Lower leg skin (tissue), 4 donors: ENCODE data around the gene LARGE2. TPM values are rescaled to one million over a fixed set of nuclear protein-coding genes. Genes with fewer than 3 reads are reported as not detected.
"Not testable (repeated sequence)": the region's sequence is repeated elsewhere in the genome, so short reads cannot be mapped to it uniquely, and the experiment has no call there.

Experiments used
- DNase-seq, 2 donors: peaks; one replicate each; pipeline ENCODE4 v3.0.0-alpha.2; 2019; ENCODE audit warnings: low spot score in 2 of 2
- H3K4me3 ChIP-seq: fragments of 200-600 bp; sonication (generic); 2 replicates; pipeline ENCODE4 v1.5.1; 2017; ENCODE audit warnings: mild to moderate bottlenecking, low read depth; ENCODE audit not compliant: poor library complexity, severe bottlenecking
- POLR2A ChIP-seq, 2 donors: fragments of 450-650 bp; IDR thresholded peaks; one replicate each; pipeline ENCODE4 v1.6.1; 2016 to 2017; ENCODE audit warnings: antibody characterized with exemption in 2 of 2, mild to moderate bottlenecking in 1 of 2, moderate library complexity in 1 of 2
- WGBS, 2 donors: methylation state at CpG; one replicate each; pipeline ENCODE4 v1.1.5; 2018; 5-methylcytosine and 5-hydroxymethylcytosine counted together
- intact Hi-C: fragments of 100-400 bp; cut with DNase I; formaldehyde crosslinking; loops from one replicate; pipeline ENCODE4 v1.15.0; 2023; ENCODE audit warnings: low total_unique reads
- total RNA-seq, 4 donors: library from RNA; depleted of rRNA; stranded (reverse); fragments of >200 nt; gene quantifications; one replicate each; pipeline ENCODE4 v1.1.0, GENCODE V29; 2016
- TF ChIP-seq, protein P1 (sequence below), 3 donors: fragments of 450-650 bp; IDR thresholded peaks; one replicate each; pipeline ENCODE4 v1.5.1; 2016; ENCODE audit warnings: antibody characterized with exemption in 3 of 3, mild to moderate bottlenecking in 3 of 3, moderate library complexity in 2 of 3

Gene LARGE2
- total RNA-seq, 4 donors from 2014 or later, result 20.7 to 30.1 (median 25.9) TPM

DNA sequence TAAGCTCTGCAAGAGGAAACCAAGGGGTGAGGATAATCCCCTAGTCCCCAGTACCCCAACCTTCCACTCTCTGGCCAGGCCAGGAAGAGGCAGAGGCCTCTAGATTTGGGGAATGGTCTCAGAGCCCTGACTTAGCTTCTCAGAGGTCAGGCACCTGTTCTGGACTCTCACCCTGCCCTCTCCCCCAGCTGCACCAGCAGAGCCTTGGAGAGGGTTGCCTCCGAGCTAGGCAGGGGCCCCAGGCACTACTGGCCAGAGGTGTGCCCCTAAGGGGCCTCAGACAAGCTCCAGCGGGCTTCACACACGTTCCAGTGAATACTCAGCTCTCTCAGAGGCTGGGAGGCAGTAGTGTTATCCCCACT lies 23.4 kb upstream of the LARGE2 start:
- no peak for DNase-seq
- intact Hi-C loops, result no loop called here
- H3K4me3 ChIP-seq, result no peak overlapping the region
- 21 to 30% methylated on average over 3 of the region's 3 CpGs for WGBS, 2 donors
- TF ChIP-seq POLR2A (IDR thresholded peaks at IDR 0.05), result no peak
- TF ChIP-seq, protein P1, sequence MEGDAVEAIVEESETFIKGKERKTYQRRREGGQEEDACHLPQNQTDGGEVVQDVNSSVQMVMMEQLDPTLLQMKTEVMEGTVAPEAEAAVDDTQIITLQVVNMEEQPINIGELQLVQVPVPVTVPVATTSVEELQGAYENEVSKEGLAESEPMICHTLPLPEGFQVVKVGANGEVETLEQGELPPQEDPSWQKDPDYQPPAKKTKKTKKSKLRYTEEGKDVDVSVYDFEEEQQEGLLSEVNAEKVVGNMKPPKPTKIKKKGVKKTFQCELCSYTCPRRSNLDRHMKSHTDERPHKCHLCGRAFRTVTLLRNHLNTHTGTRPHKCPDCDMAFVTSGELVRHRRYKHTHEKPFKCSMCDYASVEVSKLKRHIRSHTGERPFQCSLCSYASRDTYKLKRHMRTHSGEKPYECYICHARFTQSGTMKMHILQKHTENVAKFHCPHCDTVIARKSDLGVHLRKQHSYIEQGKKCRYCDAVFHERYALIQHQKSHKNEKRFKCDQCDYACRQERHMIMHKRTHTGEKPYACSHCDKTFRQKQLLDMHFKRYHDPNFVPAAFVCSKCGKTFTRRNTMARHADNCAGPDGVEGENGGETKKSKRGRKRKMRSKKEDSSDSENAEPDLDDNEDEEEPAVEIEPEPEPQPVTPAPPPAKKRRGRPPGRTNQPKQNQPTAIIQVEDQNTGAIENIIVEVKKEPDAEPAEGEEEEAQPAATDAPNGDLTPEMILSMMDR (IDR thresholded peaks at IDR 0.05), result no peak

DNA sequence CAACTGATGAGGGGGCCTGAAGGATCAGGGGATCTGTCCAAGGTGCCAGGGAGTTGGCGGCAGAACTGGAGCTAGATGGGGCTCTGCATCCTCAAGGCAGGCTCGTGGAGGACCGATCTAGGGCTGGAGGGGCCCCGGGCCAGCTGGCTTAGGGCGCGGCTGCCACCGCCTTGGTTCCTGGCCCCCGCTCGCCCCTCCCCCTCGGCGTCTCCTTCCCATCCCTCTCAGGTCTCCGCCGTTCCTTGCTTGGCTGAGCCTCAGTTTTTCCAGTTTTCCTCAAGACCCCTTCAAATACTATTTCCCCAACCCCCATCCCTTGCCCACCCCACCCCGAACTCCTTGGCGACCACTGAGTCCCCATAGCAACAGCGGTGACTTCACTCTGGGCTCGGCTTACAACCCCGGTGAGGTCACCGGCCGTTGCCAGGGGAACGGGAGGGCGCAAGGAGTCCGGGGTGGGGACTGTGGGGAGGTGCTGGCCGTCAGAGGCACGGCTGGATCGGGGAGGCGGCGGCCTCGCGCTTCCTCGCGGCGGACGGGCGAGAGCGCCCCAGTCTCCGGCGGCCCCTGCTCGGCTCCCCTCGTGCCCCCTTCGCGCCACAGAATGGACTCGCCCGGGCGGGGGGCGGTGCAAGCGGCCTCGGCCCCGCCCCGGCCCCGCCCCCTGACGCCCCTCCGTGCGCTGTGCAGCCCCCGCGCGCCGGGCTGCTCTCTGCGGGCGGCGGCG lies 22.8 kb upstream of the LARGE2 start:
- WGBS, 2 donors, result 2% methylated on average over 26 to 30 of the region's 62 CpGs
- peak; percentile 57 to 93 for DNase-seq
- TF ChIP-seq, protein P1 (IDR thresholded peaks at IDR 0.05), result no peak
- no peak for TF ChIP-seq POLR2A (IDR thresholded peaks at IDR 0.05)
- peak overlapping the region; percentile 10 for H3K4me3 ChIP-seq
- intact Hi-C loops, result no loop called here

GRCh38 chr11:45900175-45900800 lies 22.2 kb upstream of the LARGE2 start:
- DNase-seq, intact Hi-C loops: not testable (repeated sequence)
- 4 to 9% methylated on average over 14 to 20 of the region's 59 CpGs for WGBS, 2 donors
- peak overlapping the region; percentile 10 for H3K4me3 ChIP-seq

DNA sequence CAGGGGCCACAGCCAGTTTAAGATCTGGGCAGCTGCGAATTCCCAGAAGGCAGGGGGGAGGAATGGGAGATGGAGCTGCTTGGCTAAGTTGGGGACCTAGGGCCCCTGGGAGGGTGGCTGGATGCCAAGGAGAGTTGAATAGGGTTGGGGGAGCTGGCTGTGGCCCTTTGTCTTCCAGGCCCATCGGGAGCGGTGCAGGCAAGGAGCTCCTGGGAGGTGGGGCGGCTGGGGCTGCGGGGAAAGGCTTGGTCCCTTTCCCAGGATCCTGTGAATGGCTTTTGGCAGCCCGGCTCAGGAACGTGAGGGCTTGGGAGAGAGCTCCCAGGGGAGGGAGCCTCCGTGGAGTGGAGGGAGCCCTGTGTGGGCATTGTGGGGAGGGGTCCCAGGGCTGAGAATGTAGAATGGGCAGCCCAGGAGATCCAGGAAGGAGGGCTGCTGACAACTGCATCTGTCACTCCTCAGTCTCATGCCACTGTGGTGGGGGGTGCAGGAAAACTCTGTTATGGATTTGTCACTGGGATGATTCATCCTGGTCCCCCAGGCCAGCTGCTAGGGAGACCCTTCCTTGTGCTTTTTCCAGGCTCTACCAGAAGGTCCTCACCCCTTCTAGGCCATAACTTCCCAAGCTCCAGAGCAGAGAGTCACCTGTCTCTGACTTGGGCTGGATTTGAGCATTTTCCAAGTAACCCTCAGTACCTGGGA lies 21.4 kb upstream of the LARGE2 start:
- no peak overlapping the region for H3K4me3 ChIP-seq
- intact Hi-C loops, result no loop called here
- DNase-seq, result no peak
- 16 to 17% methylated on average over 8 of the region's 8 CpGs for WGBS, 2 donors
- TF ChIP-seq, protein P1 (IDR thresholded peaks at IDR 0.05), result no peak
- TF ChIP-seq POLR2A (IDR thresholded peaks at IDR 0.05), result no peak

DNA sequence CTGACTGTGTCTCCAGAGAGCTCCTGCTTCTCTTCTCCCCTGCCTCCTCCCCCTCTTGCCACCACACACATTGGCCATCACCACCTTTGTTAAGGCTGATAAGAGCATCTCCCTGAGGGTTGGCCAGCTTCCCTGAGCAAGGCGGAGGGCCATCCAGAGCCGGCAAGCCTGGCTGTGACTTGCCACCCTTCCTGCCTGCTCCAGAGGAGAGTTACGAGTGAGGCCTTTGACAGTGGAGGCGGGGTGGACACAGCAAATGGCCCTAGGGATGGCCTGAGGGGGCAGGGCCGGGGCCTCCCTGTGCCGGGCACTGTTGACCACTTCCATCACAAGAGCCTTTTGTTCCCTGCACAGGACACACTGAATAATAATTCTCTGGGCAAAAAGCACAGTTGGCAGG lies 20.8 kb upstream of the LARGE2 start:
- no peak overlapping the region for H3K4me3 ChIP-seq
- intact Hi-C loops, result no loop called here
- TF ChIP-seq, protein P1 (IDR thresholded peaks at IDR 0.05), result no peak
- TF ChIP-seq POLR2A (IDR thresholded peaks at IDR 0.05), result no peak
- WGBS, 2 donors, result 25 to 69% methylated on average over 2 to 6 of the region's 6 CpGs
- no peak for DNase-seq
